CD4-positive, alpha-beta T cell (primary cell): ENCODE data around the gene RASAL2. TPM values are rescaled to one million over a fixed set of nuclear protein-coding genes. Genes with fewer than 3 reads are reported as not detected.

Experiments
- ATAC-seq: fragments of 200-7000 bp; cut with Tn5 transposase; one replicate; pipeline ENCODE4 v1.10.0; 2022; ENCODE audit warnings: mild to moderate bottlenecking; ENCODE audit not compliant: poor library complexity
- CTCF ChIA-PET: fragments of 350-600 bp; sonication (Branson Sonifier 250); formaldehyde crosslinking; loops from one replicate; lab custom pipeline; 2021; ENCODE audit warnings: antibody characterized with exemption, inconsistent platforms; lab: Charles Lee
- POLR2A ChIA-PET: fragments of 350-600 bp; sonication (Branson Sonifier 250); formaldehyde crosslinking; loops from one replicate; lab custom pipeline; 2021; ENCODE audit warnings: antibody characterized with exemption, inconsistent platforms; lab: Charles Lee
- DNase-seq, 14 experiments: peaks; one replicate each; pipeline ENCODE4 v3.0.0-alpha.2; 2013 to 2020; ENCODE audit warnings: mixed read lengths in 2 of 14
- H3K27ac ChIP-seq, 2 donors: one replicate each; pipeline versions ENCODE4 v1.5.1 to v1.7.0; 2013; ENCODE audit warnings: low read length in 2 of 2, low read depth in 1 of 2, mild to moderate bottlenecking in 1 of 2
- H3K27me3 ChIP-seq, 2 experiments: 1 replicate in 1 of 2; 2 replicates in 1 of 2; pipeline versions ENCODE4 v1.6.1 to v1.7.0; 2013; ENCODE audit warnings: low read length in 2 of 2, control low read depth in 1 of 2, mild to moderate bottlenecking in 1 of 2, moderate library complexity in 1 of 2; ENCODE audit not compliant: insufficient read depth in 2 of 2, control insufficient read depth in 1 of 2
- H3K36me3 ChIP-seq: one replicate; pipeline ENCODE4 v1.6.1; 2013; ENCODE audit warnings: low read length, control low read depth; ENCODE audit not compliant: insufficient read depth
- H3K4me1 ChIP-seq: one replicate; pipeline ENCODE4 v1.6.1; 2013; ENCODE audit warnings: low read length, control low read depth; ENCODE audit not compliant: insufficient read depth
- H3K4me3 ChIP-seq: one replicate; pipeline ENCODE4 v1.5.1; 2013; ENCODE audit warnings: mild to moderate bottlenecking, low read length, moderate library complexity
- H3K9me3 ChIP-seq, 2 experiments: 1 replicate in 1 of 2; 2 replicates in 1 of 2; pipeline versions ENCODE4 v1.6.1 to v1.7.0; 2013; ENCODE audit warnings: low read length in 2 of 2, mild to moderate bottlenecking in 2 of 2, control low read depth in 1 of 2, moderate library complexity in 1 of 2; ENCODE audit not compliant: control insufficient read depth in 1 of 2, insufficient read depth in 1 of 2
- H3K27ac Mint-ChIP-seq: one replicate; pipeline ENCODE4 v1.8.0; 2020; ENCODE audit warnings: mixed read lengths
- H3K27me3 Mint-ChIP-seq: one replicate; pipeline ENCODE4 v1.8.0; 2021; ENCODE audit warnings: mixed read lengths
- H3K36me3 Mint-ChIP-seq: one replicate; pipeline ENCODE4 v1.8.0; 2021; ENCODE audit warnings: low read depth, mixed read lengths
- H3K4me1 Mint-ChIP-seq: one replicate; pipeline ENCODE4 v1.8.0; 2021; ENCODE audit warnings: low read depth, mixed read lengths
- H3K4me3 Mint-ChIP-seq: one replicate; pipeline ENCODE4 v1.8.0; 2020; ENCODE audit warnings: mild to moderate bottlenecking, mixed read lengths
- H3K9me3 Mint-ChIP-seq: one replicate; pipeline ENCODE4 v1.8.0; 2020; ENCODE audit warnings: mixed read lengths
- intact Hi-C, 2 experiments: fragments of 100-400 bp; cut with DNase I in 1 of 2; cut with micrococcal nuclease in 1 of 2; formaldehyde crosslinking; loops; one replicate each; pipeline versions ENCODE4 v1.15.1 to v1.9.0; 2023 to 2025; cut with DNase I, micrococcal nuclease
- total RNA-seq, 174 experiments: library from RNA in 2 of 174; stranded (reverse) in 2 of 174; gene quantifications; one replicate each; pipeline ENCODE4 v1.2.3 and lab custom pipeline; 2021 to 2026
- TF ChIP-seq, protein P1 (sequence below): fragments of 200-600 bp; IDR thresholded peaks from one replicate; pipeline ENCODE4 v1.8.0; 2022; ENCODE audit warnings: antibody characterized with exemption, mild to moderate bottlenecking

RASAL2 gene
- total RNA-seq, 2 experiments from 2014 or later, result 0.03 TPM; not detected in 1

DNA sequence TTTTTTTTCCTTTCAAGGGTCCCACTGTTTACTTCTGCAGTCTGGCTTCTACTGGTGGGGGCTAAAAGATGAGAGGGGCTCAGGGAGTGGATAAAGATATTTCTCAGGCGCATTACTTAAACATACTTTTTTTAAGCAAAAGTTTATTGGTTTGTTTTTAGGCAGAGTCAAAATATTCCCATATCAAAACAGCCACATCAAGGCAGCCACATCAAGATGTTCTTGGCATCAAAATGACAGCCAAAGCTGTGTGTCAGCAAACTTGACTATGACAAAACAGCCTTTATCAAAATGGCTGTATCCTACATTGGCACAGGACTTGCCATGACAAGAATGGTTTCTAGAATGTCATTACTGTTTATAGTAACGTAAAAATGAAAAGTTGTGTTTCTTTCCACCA, 22.1 kb upstream of the RASAL2 start:
- H3K9me3 Mint-ChIP-seq, result peaks cover 16% of the 10 kb centered on the region
- H3K4me3 ChIP-seq, result no peak overlapping the region
- no peaks in the 10 kb centered on the region for H3K36me3 ChIP-seq
- POLR2A ChIA-PET, result no interaction called here
- DNase-seq, result no peak
- ATAC-seq, result no peak
- no peaks in the 10 kb centered on the region for H3K36me3 Mint-ChIP-seq
- peaks cover 0 to 7% of the 10 kb centered on the region in 2 experiments for H3K9me3 ChIP-seq
- TF ChIP-seq, protein P1, sequence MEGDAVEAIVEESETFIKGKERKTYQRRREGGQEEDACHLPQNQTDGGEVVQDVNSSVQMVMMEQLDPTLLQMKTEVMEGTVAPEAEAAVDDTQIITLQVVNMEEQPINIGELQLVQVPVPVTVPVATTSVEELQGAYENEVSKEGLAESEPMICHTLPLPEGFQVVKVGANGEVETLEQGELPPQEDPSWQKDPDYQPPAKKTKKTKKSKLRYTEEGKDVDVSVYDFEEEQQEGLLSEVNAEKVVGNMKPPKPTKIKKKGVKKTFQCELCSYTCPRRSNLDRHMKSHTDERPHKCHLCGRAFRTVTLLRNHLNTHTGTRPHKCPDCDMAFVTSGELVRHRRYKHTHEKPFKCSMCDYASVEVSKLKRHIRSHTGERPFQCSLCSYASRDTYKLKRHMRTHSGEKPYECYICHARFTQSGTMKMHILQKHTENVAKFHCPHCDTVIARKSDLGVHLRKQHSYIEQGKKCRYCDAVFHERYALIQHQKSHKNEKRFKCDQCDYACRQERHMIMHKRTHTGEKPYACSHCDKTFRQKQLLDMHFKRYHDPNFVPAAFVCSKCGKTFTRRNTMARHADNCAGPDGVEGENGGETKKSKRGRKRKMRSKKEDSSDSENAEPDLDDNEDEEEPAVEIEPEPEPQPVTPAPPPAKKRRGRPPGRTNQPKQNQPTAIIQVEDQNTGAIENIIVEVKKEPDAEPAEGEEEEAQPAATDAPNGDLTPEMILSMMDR, result no peak
- H3K4me1 Mint-ChIP-seq, result no peaks in the 10 kb centered on the region
- H3K27ac ChIP-seq, result no peak overlapping the region
- CTCF ChIA-PET, result no interaction called here
- no peaks in the 10 kb centered on the region for H3K27me3 ChIP-seq
- no peak overlapping the region for H3K4me3 Mint-ChIP-seq
- no peaks in the 10 kb centered on the region for H3K4me1 ChIP-seq
- intact Hi-C loops, result no loop called here
- peaks cover 3% of the 10 kb centered on the region for H3K27me3 Mint-ChIP-seq
- H3K27ac Mint-ChIP-seq, result no peak overlapping the region

DNA sequence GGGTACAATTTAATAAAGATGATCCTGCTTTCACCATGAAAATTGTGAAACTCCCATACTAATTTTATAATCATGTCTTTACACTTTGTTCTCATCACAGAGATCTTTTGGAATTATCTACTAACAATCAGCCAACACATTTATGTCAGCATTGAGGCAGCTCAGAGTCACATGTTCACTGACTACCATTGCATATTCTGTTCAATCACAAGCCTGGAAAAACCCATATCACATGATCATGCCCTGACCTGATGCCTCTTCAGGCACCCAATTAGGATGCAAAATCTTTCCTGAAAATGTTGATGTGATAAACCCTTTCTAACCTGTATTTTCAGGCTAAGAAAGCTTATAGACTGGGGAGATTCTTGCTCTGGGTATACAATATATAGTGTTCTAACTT, 21.6 kb upstream of the RASAL2 start:
- Mint-ChIP-seq H3K4me3 (no peak overlapping the region), H3K36me3 (no peaks in the 10 kb centered on the region), H3K27ac (no peak overlapping the region), H3K9me3 (peaks cover 13% of the 10 kb centered on the region), H3K4me1 (no peaks in the 10 kb centered on the region), H3K27me3 (peaks cover 3% of the 10 kb centered on the region)
- Histone ChIP-seq H3K27ac (no peak overlapping the region), H3K9me3 (peaks cover 0 to 7% of the 10 kb centered on the region in 2 experiments), H3K4me1 (no peaks in the 10 kb centered on the region), H3K27me3 (no peaks in the 10 kb centered on the region), H3K36me3 (no peaks in the 10 kb centered on the region), H3K4me3 (no peak overlapping the region)
- TF ChIP-seq, protein P1, result no peak
- DNase-seq (no peak), ATAC-seq (no peak)
- POLR2A ChIA-PET, result no interaction called here
- CTCF ChIA-PET, result no interaction called here
- intact Hi-C loops, result no loop called here

DNA sequence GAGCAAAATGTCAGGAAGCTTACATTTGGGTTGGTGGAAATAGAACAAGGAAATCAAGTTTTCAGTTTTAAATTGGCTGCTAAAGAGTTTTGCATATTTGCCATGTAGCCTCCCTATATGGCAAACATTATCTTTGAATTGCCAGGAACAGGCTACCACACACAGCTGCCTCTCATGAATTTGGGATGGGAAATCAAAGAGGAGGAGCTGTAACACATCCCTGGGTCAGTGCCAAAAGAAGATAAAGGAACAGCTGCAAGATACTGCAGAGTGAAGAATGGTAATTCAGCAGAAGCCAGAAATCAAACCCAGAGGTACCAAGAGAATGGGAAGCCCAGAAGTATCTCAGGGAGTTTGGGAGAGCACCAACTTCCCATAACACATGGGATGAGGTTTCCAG, 18.6 kb upstream of the RASAL2 start:
- H3K4me3 Mint-ChIP-seq, result no peak overlapping the region
- H3K4me3 ChIP-seq, result no peak overlapping the region
- H3K36me3 Mint-ChIP-seq, result no peaks in the 10 kb centered on the region
- ATAC-seq (no peak), DNase-seq (no peak)
- no peak overlapping the region for H3K27ac Mint-ChIP-seq
- no peaks in the 10 kb centered on the region for H3K4me1 Mint-ChIP-seq
- CTCF ChIA-PET, result no interaction called here
- no peaks in the 10 kb centered on the region for H3K4me1 ChIP-seq
- TF ChIP-seq, protein P1, result no peak
- no peak overlapping the region for H3K27ac ChIP-seq
- H3K27me3 ChIP-seq, result no peaks in the 10 kb centered on the region
- intact Hi-C loops, result no loop called here
- no peaks in the 10 kb centered on the region for H3K36me3 ChIP-seq
- peaks cover 3% of the 10 kb centered on the region for H3K27me3 Mint-ChIP-seq
- POLR2A ChIA-PET, result no interaction called here
- H3K9me3 Mint-ChIP-seq, result peaks cover 13% of the 10 kb centered on the region
- peaks cover 0 to 11% of the 10 kb centered on the region in 2 experiments for H3K9me3 ChIP-seq
